ENCODE measurements around the gene C16orf46.

C16orf46 gene

DNA sequence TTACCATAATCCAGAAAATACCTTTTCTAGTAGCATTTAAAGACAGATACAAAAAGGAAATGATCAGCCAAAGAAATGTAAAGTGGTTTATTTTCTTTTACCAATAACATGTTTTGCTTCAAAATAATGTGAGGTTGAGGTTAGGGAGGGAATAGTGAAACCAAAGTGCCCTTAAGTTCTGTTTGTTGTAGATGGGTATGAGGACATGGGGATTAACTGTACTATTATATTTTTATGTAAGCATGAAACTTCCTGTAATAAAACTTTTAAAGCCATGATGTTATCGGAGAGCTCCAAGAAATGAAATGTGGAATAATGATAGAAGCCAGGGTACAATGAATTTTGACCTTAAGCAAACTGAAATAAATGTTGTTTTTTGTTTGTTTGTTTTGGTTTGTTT is 9.9 kb downstream of the C16orf46 start:
- H3K4me3 ChIP-seq (ENCODE audit: control insufficient read depth, low read depth, low read length), result no peak overlapping the region
- TF ChIP-seq, protein P1, sequence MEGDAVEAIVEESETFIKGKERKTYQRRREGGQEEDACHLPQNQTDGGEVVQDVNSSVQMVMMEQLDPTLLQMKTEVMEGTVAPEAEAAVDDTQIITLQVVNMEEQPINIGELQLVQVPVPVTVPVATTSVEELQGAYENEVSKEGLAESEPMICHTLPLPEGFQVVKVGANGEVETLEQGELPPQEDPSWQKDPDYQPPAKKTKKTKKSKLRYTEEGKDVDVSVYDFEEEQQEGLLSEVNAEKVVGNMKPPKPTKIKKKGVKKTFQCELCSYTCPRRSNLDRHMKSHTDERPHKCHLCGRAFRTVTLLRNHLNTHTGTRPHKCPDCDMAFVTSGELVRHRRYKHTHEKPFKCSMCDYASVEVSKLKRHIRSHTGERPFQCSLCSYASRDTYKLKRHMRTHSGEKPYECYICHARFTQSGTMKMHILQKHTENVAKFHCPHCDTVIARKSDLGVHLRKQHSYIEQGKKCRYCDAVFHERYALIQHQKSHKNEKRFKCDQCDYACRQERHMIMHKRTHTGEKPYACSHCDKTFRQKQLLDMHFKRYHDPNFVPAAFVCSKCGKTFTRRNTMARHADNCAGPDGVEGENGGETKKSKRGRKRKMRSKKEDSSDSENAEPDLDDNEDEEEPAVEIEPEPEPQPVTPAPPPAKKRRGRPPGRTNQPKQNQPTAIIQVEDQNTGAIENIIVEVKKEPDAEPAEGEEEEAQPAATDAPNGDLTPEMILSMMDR (IDR thresholded peaks at IDR 0.05; ENCODE audit: control insufficient read depth, insufficient read depth, low read depth, low read length, missing control alignments), result no peak
- DNase-seq (ENCODE audit: low read depth), result no peak

DNA sequence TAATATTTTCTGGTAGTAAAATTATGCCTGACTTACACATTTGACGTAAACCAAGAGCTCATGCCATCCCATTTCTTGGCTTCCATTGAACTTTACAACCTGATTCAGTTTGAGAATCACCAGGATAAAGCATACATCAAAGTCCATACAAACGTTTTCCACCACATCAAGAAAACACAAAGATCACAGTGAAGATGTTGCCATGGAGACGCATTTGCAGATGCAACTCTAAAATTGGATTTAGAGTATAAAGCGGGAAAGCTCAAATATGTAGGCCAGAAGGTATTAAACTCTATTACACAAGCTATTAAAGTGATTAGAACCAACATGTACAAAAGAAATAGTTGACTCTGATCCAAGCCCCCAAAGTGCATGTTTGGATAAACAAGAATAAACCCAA is 10.4 kb downstream of the C16orf46 start:
- DNase-seq (ENCODE audit: low read depth), result no peak
- TF ChIP-seq, protein P1 (IDR thresholded peaks at IDR 0.05; ENCODE audit: control insufficient read depth, insufficient read depth, low read depth, low read length, missing control alignments), result no peak
- H3K4me3 ChIP-seq (ENCODE audit: control insufficient read depth, low read depth, low read length), result no peak overlapping the region

DNA sequence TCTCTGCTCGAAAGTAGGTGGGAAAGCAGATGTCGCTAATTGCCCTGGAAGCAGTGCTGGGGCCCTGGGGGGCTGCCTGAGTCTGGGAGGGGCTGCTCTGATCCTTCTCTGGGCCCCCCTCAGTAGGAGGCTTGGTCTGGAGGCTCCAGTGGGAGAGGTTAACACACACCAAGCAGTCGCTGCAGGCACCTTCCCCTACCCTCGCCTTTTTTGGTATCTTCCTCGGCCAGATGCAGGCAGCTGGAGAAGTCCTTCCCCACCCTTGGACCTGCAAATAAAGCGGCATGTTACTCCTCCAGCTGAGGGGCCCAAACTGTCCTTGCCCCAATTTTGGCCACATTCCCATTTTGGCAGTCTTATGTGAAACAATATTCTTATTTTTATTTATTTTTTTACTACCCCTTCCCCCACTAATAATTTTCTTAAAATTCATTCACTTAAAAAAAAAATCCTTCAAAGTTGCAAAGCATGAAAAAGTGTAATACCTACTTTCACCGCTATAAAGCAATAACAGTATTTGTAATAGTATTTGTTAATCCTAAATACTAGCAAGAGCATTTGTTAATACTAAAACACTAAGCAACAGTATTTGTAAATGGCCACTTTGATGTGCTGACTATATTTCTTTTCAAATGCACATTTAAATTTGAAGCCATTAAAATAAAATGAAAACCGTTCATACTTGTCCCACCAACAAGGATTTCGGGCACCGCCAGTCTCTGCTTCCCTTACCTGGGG is 15.0 kb downstream of the C16orf46 start:
- H3K4me3 ChIP-seq (ENCODE audit: control insufficient read depth, low read depth, low read length), result no peak overlapping the region
- DNase-seq (ENCODE audit: low read depth), result no peak
- TF ChIP-seq, protein P1 (IDR thresholded peaks at IDR 0.05; ENCODE audit: control insufficient read depth, insufficient read depth, low read depth, low read length, missing control alignments), result no peak

DNA sequence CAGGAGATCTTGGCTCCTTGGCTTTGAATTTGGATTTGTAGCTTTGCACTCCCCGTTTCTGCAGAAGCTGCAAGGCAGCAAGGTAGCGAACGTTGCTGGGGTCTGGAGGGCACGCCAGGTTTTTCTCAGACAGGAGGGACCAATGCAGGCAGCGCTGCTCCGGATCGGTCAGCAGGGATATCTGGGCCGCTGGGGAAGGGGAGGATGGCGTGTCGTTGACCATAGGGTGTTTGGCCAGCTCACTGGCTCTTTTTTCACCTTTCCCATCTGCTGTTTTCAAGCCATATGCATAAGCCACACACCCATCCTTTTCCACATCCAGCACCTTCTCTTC is 15.8 kb downstream of the C16orf46 start:
- TF ChIP-seq, protein P1 (IDR thresholded peaks at IDR 0.05; ENCODE audit: control insufficient read depth, insufficient read depth, low read depth, low read length, missing control alignments), result no peak
- H3K4me3 ChIP-seq (ENCODE audit: control insufficient read depth, low read depth, low read length), result no peak overlapping the region
- DNase-seq (ENCODE audit: low read depth), result no peak

DNA sequence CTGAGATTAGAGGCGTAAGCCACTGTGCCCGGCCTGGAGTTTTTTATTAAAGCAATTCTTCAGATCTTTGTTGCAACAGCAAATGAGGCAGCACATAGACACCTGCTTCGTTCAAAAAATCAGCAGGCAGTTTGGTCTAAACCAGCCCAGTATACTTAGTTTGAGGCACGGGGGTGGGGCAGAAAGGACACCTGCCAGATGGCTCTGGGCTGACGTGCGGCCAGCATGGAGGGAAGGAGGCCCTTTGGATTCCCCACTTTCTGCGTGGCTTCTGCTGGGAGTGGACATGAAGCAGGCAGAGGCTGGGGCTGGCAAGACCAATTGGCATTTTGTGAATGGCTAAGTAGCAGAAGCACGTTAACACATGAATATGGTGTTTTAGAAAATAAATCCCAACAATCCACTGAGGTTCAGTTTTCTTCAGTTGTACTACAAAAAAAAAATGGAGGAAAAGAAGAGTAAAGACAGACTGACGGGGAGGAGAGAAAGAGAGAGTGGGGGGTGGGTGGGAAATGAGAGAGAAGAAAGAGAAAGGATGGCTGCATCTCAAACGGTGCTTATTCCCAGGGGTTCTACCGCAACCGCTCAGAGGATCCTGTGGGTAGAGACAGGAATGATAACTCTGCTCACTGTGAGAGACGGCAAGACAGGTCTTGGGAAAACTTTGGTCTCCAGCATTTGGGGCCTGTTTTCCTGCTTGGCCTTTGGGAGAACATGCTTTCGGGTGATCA is 16.3 kb downstream of the C16orf46 start:
- TF ChIP-seq, protein P1 (IDR thresholded peaks at IDR 0.05; ENCODE audit: control insufficient read depth, insufficient read depth, low read depth, low read length, missing control alignments), result no peak
- no peak for DNase-seq (ENCODE audit: low read depth)
- H3K4me3 ChIP-seq (ENCODE audit: control insufficient read depth, low read depth, low read length), result no peak overlapping the region

DNA sequence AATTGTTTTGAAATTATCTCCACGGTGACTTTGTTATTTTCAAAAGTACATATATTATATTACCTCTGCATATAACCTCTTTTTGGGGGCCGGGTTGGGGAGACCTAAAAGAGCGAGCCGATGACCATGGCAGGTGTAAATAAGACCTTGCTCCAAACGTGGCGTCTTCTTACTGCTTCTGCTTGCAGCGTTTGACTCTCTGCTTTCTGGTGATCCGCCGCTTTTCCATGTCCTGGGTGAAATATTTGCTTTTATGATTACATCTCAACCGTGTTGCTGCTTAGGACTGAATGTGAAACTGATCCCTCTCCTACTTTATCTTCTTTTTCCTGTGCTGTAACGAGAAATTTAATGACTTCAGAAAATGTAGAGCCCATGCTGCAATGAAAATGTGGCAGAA is 23.3 kb downstream of the C16orf46 start:
- TF ChIP-seq, protein P1 (IDR thresholded peaks at IDR 0.05; ENCODE audit: control insufficient read depth, insufficient read depth, low read depth, low read length, missing control alignments), result no peak
- H3K4me3 ChIP-seq (ENCODE audit: control insufficient read depth, low read depth, low read length), result no peak overlapping the region
- DNase-seq (ENCODE audit: low read depth), result no peak
